IMR-90 (cell line): ENCODE measurements around the gene ANKRD44.

Experiments used
- CHD1 ChIP-seq: IDR thresholded peaks from 2 replicates; pipeline ENCODE4 v1.6.1; 2012; ENCODE audit warnings: low read depth, low read length, improper control_type of control experiment
- POLR2A ChIP-seq: IDR thresholded peaks from 2 replicates; pipeline ENCODE4 v1.6.1; 2012; ENCODE audit warnings: mild to moderate bottlenecking, low read depth, low read length

DNA sequence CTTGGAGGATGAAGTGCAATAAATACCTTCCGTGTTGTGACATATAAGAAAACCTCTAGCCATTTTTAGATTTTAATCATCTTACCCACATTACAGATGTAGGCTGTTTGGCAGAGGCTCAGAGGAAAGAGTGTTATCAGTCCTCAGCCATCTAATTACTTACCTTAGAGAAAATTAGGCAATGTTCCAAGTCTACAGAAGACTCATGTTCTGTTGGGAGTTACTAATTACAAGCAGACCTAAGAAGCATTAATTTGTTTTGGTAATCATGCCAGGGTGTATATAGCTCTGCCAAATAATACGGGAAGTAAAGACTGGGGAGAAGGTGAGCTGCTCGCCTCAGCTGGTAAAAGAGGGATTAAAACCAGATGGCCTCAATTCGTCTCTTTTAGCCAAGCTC, 258.2 kb downstream of the ANKRD44 start:
- TF ChIP-seq CHD1 (no peak), POLR2A (no peak)
